Measurements from ENCODE around the gene MAD2L1BP. TPM values are rescaled to one million over a fixed set of nuclear protein-coding genes. Genes with fewer than 3 reads are reported as not detected.
A peak's percentile ranks its signal among the peaks of the same experiment; 100 is the strongest.

MAD2L1BP gene
- total and polyA plus RNA-seq, 2 of the 13 experiments (the other 11 are each of a cell fraction or from before 2014, with no cell fraction given) = 54.2 to 55.5 TPM

DNA sequence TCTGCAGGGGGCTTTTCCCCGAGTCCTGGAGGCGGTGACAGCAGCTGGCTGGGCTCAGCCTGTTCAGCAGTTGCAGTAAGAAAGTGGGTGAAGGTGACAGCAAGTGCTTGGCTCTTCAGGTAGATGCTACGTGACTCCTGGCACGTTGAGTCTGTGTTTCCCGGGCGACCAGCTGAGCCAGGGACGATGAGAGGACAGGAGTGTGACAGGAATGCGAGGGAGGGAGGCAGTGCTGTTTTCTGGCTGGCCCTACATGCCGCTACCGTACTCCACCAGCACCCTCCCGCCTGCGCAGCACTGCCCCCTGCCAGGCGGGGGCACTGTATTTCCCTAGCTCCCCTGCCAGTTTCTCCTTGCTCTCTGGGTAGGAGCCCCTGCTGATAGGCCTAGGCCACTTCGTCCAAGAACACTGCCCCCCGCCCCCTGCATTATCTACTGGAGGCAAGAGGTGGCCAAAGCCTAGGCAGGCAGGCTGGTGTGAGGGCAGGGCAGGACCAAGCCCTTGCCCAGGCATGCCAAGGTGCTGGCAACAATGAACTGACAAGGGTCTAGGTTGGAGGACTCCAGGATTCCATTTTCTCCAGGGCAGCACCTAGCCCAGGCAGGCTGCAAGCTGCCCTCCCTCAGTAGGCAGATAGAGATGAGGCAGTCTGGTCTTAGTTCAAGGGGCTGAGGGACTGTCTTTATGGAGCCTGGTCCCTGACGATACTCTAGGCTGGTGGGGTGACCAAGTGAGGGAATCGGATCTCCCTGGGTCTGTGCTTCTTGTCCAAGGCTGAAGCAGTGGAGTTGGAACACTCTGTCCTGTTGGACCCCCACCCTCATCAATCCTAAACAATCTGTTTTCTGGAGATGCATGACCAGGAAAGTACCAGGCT, 32.8 kb downstream of the MAD2L1BP start (continued):
- TF ChIP-seq, protein P1, sequence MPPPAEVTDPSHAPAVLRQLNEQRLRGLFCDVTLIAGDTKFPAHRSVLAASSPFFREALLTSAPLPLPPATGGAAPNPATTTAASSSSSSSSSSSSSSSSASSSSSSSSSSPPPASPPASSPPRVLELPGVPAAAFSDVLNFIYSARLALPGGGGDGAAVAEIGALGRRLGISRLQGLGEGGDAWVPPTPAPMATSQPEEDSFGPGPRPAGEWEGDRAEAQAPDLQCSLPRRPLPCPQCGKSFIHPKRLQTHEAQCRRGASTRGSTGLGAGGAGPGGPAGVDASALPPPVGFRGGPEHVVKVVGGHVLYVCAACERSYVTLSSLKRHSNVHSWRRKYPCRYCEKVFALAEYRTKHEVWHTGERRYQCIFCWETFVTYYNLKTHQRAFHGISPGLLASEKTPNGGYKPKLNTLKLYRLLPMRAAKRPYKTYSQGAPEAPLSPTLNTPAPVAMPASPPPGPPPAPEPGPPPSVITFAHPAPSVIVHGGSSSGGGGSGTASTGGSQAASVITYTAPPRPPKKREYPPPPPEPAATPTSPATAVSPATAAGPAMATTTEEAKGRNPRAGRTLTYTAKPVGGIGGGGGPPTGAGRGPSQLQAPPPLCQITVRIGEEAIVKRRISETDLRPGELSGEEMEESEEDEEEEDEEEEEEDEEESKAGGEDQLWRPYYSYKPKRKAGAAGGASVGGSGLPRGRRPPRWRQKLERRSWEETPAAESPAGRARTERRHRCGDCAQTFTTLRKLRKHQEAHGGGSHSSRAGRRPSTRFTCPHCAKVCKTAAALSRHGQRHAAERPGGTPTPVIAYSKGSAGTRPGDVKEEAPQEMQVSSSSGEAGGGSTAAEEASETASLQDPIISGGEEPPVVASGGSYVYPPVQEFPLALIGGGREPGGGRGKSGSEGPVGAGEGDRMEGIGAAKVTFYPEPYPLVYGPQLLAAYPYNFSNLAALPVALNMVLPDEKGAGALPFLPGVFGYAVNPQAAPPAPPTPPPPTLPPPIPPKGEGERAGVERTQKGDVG (CRISPR knock-in tag; IDR thresholded peaks at IDR 0.05; ENCODE audit: borderline replicate concordance) = 0 out of 2 replicates have a peak, but pooled peaks have one; percentile 38
- TF ChIP-seq IRF2 (CRISPR knock-in tag; IDR thresholded peaks at IDR 0.05) (peak; percentile 30; the same call in 1 of the 2 replicates), ATRX (CRISPR knock-in tag; IDR thresholded peaks at IDR 0.05; ENCODE audit: borderline replicate concordance) (no peak), ZNF781 (CRISPR knock-in tag; IDR thresholded peaks at IDR 0.05; ENCODE audit: borderline replicate concordance, not compliant biosample characterization) (peak; percentile 45), ZNF501 (CRISPR knock-in tag; IDR thresholded peaks at IDR 0.05) (peak; percentile 61), RXRB (CRISPR knock-in tag; IDR thresholded peaks at IDR 0.05; ENCODE audit: borderline replicate concordance) (peak; percentile 75), SNAPC2 (CRISPR knock-in tag; IDR thresholded peaks at IDR 0.05) (peak; percentile 68; the same call in 1 of the 2 replicates), ZNF589 (CRISPR knock-in tag; conservative IDR thresholded peaks at IDR 0.05) (peak; percentile 30; the same call in 1 of the 2 replicates), ZNF761 (CRISPR knock-in tag; conservative IDR thresholded peaks at IDR 0.05) (peak; percentile 87), NCOA1 (CRISPR knock-in tag; IDR thresholded peaks at IDR 0.05) (0 out of 2 replicates have a peak, but pooled peaks have one; percentile 49)
- TF ChIP-seq, protein P2, sequence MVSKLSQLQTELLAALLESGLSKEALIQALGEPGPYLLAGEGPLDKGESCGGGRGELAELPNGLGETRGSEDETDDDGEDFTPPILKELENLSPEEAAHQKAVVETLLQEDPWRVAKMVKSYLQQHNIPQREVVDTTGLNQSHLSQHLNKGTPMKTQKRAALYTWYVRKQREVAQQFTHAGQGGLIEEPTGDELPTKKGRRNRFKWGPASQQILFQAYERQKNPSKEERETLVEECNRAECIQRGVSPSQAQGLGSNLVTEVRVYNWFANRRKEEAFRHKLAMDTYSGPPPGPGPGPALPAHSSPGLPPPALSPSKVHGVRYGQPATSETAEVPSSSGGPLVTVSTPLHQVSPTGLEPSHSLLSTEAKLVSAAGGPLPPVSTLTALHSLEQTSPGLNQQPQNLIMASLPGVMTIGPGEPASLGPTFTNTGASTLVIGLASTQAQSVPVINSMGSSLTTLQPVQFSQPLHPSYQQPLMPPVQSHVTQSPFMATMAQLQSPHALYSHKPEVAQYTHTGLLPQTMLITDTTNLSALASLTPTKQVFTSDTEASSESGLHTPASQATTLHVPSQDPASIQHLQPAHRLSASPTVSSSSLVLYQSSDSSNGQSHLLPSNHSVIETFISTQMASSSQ (IDR thresholded peaks at IDR 0.05; ENCODE audit: low read depth) = peak; percentile 43; the same call in 1 of the 2 replicates
- TF ChIP-seq, protein P2 (CRISPR knock-in tag; IDR thresholded peaks at IDR 0.05; ENCODE audit: borderline replicate concordance) = no peak; the same call in 1 of the 2 replicates
- TF ChIP-seq, protein P3, sequence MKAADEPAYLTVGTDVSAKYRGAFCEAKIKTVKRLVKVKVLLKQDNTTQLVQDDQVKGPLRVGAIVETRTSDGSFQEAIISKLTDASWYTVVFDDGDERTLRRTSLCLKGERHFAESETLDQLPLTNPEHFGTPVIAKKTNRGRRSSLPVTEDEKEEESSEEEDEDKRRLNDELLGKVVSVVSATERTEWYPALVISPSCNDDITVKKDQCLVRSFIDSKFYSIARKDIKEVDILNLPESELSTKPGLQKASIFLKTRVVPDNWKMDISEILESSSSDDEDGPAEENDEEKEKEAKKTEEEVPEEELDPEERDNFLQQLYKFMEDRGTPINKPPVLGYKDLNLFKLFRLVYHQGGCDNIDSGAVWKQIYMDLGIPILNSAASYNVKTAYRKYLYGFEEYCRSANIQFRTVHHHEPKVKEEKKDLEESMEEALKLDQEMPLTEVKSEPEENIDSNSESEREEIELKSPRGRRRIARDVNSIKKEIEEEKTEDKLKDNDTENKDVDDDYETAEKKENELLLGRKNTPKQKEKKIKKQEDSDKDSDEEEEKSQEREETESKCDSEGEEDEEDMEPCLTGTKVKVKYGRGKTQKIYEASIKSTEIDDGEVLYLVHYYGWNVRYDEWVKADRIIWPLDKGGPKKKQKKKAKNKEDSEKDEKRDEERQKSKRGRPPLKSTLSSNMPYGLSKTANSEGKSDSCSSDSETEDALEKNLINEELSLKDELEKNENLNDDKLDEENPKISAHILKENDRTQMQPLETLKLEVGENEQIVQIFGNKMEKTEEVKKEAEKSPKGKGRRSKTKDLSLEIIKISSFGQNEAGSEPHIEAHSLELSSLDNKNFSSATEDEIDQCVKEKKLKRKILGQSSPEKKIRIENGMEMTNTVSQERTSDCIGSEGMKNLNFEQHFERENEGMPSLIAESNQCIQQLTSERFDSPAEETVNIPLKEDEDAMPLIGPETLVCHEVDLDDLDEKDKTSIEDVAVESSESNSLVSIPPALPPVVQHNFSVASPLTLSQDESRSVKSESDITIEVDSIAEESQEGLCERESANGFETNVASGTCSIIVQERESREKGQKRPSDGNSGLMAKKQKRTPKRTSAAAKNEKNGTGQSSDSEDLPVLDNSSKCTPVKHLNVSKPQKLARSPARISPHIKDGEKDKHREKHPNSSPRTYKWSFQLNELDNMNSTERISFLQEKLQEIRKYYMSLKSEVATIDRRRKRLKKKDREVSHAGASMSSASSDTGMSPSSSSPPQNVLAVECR (CRISPR knock-in tag; IDR thresholded peaks at IDR 0.05; ENCODE audit: borderline replicate concordance) = peak; percentile 72
- TF ChIP-seq, protein P4, sequence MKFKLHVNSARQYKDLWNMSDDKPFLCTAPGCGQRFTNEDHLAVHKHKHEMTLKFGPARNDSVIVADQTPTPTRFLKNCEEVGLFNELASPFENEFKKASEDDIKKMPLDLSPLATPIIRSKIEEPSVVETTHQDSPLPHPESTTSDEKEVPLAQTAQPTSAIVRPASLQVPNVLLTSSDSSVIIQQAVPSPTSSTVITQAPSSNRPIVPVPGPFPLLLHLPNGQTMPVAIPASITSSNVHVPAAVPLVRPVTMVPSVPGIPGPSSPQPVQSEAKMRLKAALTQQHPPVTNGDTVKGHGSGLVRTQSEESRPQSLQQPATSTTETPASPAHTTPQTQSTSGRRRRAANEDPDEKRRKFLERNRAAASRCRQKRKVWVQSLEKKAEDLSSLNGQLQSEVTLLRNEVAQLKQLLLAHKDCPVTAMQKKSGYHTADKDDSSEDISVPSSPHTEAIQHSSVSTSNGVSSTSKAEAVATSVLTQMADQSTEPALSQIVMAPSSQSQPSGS (CRISPR knock-in tag; IDR thresholded peaks at IDR 0.05) = peak; percentile 68; the same call in 1 of the 2 replicates
